ENCODE data around the gene PGLYRP2. TPM values are rescaled to one million over a fixed set of nuclear protein-coding genes. Genes with fewer than 3 reads are reported as not detected.

PGLYRP2 gene
- total and polyA plus RNA-seq, 2 experiments from 2014 or later, result not detected

DNA sequence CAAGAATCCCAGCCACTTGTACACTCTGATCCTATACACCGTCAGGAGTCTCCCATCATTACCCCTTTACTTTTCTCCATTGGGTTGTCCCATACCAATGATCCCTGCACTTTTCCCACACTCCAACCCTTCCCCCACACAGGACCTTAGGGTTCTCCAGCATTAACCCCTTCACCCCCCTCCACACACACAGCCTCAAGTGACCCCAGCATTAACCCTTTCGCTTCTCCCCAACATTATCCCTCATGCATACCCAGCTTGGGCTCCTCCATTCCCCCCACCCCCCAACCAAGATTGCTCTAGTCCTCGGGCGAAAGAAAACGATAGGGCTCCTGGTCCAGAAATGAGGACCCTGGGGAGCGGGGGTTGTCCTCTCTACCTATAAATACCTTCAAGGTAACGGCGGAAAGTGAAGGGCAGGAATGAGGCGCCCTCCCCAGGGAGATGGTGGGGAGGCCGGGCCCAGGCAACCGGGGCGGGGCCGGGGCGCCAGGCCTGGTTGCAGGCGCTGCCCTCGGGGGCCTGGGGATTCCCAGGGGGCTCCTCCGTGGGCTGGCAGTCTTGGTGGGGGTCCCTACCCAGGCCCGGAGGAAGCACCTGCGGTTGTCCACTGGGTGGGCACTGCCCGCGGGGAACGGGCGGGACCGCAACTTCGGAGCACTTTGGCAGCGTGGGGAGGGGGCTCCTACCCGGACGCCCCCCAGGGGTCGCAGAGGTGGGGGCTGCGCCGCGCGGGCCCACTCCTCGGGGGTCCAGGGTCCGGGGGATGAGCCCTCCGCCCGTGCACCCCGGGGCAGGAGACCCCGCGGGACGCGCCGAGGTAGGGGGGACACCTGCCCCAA is 30.3 kb downstream of the PGLYRP2 start:
- H3K27me3 ChIP-seq, result peaks cover 12% of the 10 kb centered on the region
- H3K9me3 ChIP-seq (ENCODE audit: low read depth), result no peaks in the 10 kb centered on the region
- TF ChIP-seq, protein P1, sequence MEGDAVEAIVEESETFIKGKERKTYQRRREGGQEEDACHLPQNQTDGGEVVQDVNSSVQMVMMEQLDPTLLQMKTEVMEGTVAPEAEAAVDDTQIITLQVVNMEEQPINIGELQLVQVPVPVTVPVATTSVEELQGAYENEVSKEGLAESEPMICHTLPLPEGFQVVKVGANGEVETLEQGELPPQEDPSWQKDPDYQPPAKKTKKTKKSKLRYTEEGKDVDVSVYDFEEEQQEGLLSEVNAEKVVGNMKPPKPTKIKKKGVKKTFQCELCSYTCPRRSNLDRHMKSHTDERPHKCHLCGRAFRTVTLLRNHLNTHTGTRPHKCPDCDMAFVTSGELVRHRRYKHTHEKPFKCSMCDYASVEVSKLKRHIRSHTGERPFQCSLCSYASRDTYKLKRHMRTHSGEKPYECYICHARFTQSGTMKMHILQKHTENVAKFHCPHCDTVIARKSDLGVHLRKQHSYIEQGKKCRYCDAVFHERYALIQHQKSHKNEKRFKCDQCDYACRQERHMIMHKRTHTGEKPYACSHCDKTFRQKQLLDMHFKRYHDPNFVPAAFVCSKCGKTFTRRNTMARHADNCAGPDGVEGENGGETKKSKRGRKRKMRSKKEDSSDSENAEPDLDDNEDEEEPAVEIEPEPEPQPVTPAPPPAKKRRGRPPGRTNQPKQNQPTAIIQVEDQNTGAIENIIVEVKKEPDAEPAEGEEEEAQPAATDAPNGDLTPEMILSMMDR (IDR thresholded peaks at IDR 0.05; ENCODE audit: poor library complexity), result no peak
- TF ChIP-seq EZH2phosphoT487 (IDR thresholded peaks at IDR 0.05; ENCODE audit: low read depth, severe bottlenecking, unreplicated experiment) (no peak), EZH2 (IDR thresholded peaks at IDR 0.05; ENCODE audit: borderline replicate concordance) (no peak)
- no peak overlapping the region for H3K27ac ChIP-seq
- peak overlapping the region; percentile 83 for H2AFZ ChIP-seq
- H3K79me2 ChIP-seq, result no peaks in the 10 kb centered on the region
- H4K20me1 ChIP-seq (ENCODE audit: insufficient read depth, poor library complexity, severe bottlenecking), result no peaks in the 10 kb centered on the region
- peak; percentile 37 for DNase-seq (ENCODE audit: low spot score)
- 11% methylated on average over 19 of the region's 43 CpGs for WGBS (ENCODE audit: low lambda C conversion rate, missing lambda C conversion rate)
- peaks cover 6% of the 10 kb centered on the region for H3K4me1 ChIP-seq (ENCODE audit: insufficient read depth)
- H3K4me2 ChIP-seq, result peak overlapping the region; percentile 100
- no peaks in the 10 kb centered on the region for H3K9me2 ChIP-seq (replicated peaks; ENCODE audit: insufficient read depth)
- H3K4me3 ChIP-seq, result peak overlapping the region; percentile 75
- no peaks in the 10 kb centered on the region for H3K36me3 ChIP-seq (replicated peaks; ENCODE audit: insufficient read depth, low read depth)

- peaks cover 6% of the 10 kb centered on the region for H3K4me1 ChIP-seq (ENCODE audit: insufficient read depth)
- H3K79me2 ChIP-seq, result no peaks in the 10 kb centered on the region
- peaks cover 4% of the 10 kb centered on the region for H3K27me3 ChIP-seq
- TF ChIP-seq EZH2phosphoT487 (IDR thresholded peaks at IDR 0.05; ENCODE audit: low read depth, severe bottlenecking, unreplicated experiment), result no peak
- no peak for TF ChIP-seq EZH2 (IDR thresholded peaks at IDR 0.05; ENCODE audit: borderline replicate concordance)
- TF ChIP-seq, protein P1 (IDR thresholded peaks at IDR 0.05; ENCODE audit: poor library complexity), result no peak
- peak overlapping the region; percentile 100 for H3K4me2 ChIP-seq
- H3K9me3 ChIP-seq (ENCODE audit: low read depth), result no peaks in the 10 kb centered on the region
- no peak for DNase-seq (ENCODE audit: low spot score)
- no peaks in the 10 kb centered on the region for H3K36me3 ChIP-seq (replicated peaks; ENCODE audit: insufficient read depth, low read depth)
- H4K20me1 ChIP-seq (ENCODE audit: insufficient read depth, poor library complexity, severe bottlenecking), result no peaks in the 10 kb centered on the region
- no peak overlapping the region for H3K4me3 ChIP-seq
- H2AFZ ChIP-seq, result no peak overlapping the region
- WGBS (ENCODE audit: low lambda C conversion rate, missing lambda C conversion rate), result 78% methylated on average over 17 of the region's 17 CpGs
- H3K9me2 ChIP-seq (replicated peaks; ENCODE audit: insufficient read depth), result no peaks in the 10 kb centered on the region
- no peak overlapping the region for H3K27ac ChIP-seq
Measured at GRCh38 chr19:15448044-15448777, 31.1 kb downstream of the PGLYRP2 start.

DNA sequence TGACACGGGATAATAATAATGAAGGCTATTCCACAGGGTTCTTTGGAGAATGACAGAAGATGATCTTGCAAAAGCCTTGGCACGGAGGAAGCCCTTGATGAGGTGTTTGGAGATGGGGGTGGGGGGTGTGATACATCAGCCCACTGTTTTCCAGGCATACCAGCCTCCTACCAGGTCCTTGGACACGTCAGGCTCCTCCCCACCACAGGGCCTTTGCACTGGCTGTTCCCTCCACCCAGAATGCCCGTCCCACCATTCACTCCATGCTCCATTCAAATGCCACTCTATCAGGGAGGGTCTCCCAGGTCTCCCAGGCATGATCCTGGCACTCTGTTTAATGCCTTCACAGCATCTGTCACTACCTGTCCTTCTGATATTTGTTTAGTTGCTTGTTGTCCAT is 32.2 kb downstream of the PGLYRP2 start:
- 83% methylated on average over 4 of the region's 4 CpGs for WGBS (ENCODE audit: low lambda C conversion rate, missing lambda C conversion rate)
- no peak for DNase-seq (ENCODE audit: low spot score)

More for the DNA sequence above, 32.2 kb downstream of the PGLYRP2 start:
- Histone ChIP-seq H3K79me2 (no peaks in the 10 kb centered on the region), H3K9me3 (ENCODE audit: low read depth) (no peaks in the 10 kb centered on the region), H3K27ac (no peak overlapping the region), H3K4me3 (no peak overlapping the region), H2AFZ (no peak overlapping the region), H3K4me2 (no peak overlapping the region), H4K20me1 (ENCODE audit: insufficient read depth, poor library complexity, severe bottlenecking) (no peaks in the 10 kb centered on the region), H3K36me3 (replicated peaks; ENCODE audit: insufficient read depth, low read depth) (no peaks in the 10 kb centered on the region), H3K27me3 (no peaks in the 10 kb centered on the region), H3K9me2 (replicated peaks; ENCODE audit: insufficient read depth) (no peaks in the 10 kb centered on the region), H3K4me1 (ENCODE audit: insufficient read depth) (peaks cover 3% of the 10 kb centered on the region)
- TF ChIP-seq EZH2 (IDR thresholded peaks at IDR 0.05; ENCODE audit: borderline replicate concordance), result no peak
- TF ChIP-seq EZH2phosphoT487 (IDR thresholded peaks at IDR 0.05; ENCODE audit: low read depth, severe bottlenecking, unreplicated experiment), result no peak
- TF ChIP-seq, protein P1 (IDR thresholded peaks at IDR 0.05; ENCODE audit: poor library complexity), result no peak

Data from hepatocyte (in vitro differentiated cells).